Endothelial cell (in vitro differentiated cells): Measurements from ENCODE around the gene NRCAM. TPM values are rescaled to one million over a fixed set of nuclear protein-coding genes. Genes with fewer than 3 reads are reported as not detected.

Source experiments
- DNase-seq: peaks from one replicate; pipeline ENCODE4 v3.0.0; 2021; ENCODE audit warnings: low spot score
- H3K27ac Mint-ChIP-seq: one replicate; pipeline ENCODE4 v1.8.0; 2021; ENCODE audit warnings: mixed read lengths, inconsistent platforms; ENCODE audit not compliant: unreplicated experiment
- H3K27me3 Mint-ChIP-seq: one replicate; pipeline ENCODE4 v1.8.0; 2021; ENCODE audit warnings: mild to moderate bottlenecking, moderate library complexity, mixed read lengths, inconsistent platforms; ENCODE audit not compliant: unreplicated experiment
- H3K36me3 Mint-ChIP-seq: one replicate; pipeline ENCODE4 v1.8.0; 2021; ENCODE audit warnings: mild to moderate bottlenecking, low read depth, mixed read lengths, inconsistent platforms; ENCODE audit not compliant: unreplicated experiment
- H3K4me1 Mint-ChIP-seq: one replicate; pipeline ENCODE4 v1.8.0; 2021; ENCODE audit warnings: mild to moderate bottlenecking, mixed read lengths, inconsistent platforms; ENCODE audit not compliant: unreplicated experiment
- H3K4me3 Mint-ChIP-seq: one replicate; pipeline ENCODE4 v1.8.0; 2021; ENCODE audit warnings: mild to moderate bottlenecking, mixed read lengths, inconsistent platforms; ENCODE audit not compliant: unreplicated experiment
- H3K9me3 Mint-ChIP-seq: one replicate; pipeline ENCODE4 v1.8.0; 2021; ENCODE audit warnings: mixed read lengths, inconsistent platforms; ENCODE audit not compliant: unreplicated experiment
- total RNA-seq: library from RNA; stranded (reverse); fragmentation: NEBNext Ultra II Directional; extraction: Animal tissue kit (Norgen Biotek cat#: 25700); gene quantifications from one replicate; pipeline ENCODE4 v1.2.1, GENCODE V29; 2021; ENCODE audit not compliant: unreplicated experiment
- TF ChIP-seq, protein P1 (sequence below): fragments of 200-600 bp; sonication (generic); IDR thresholded peaks from one replicate; pipeline ENCODE4 v1.5.0; 2021; ENCODE audit warnings: antibody characterized with exemption; ENCODE audit not compliant: unreplicated experiment

The NRCAM gene
- total RNA-seq, 1 donor from 2014 or later, result 2.2 TPM

DNA sequence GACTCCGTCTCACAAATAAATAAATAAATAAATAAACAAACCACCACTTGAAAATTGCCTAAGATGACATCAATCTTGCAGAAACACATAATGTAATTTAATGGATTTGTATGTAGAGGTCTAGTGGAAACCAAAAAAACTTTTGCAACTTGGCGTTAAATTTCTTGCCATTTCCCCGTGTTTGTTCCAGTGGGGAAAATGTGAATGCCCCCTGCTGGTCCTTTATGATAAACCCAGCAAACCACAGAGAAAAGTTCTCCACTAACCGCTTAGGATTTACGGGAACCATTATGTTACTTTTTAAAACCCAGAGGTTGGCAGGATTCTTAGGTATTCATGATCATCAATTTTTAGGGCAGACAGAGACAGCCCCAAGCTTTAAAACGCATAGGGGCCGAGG lies 358.5 kb downstream of the NRCAM start:
- H3K36me3 Mint-ChIP-seq, result no peaks in the 10 kb centered on the region
- H3K27ac Mint-ChIP-seq, result no peak overlapping the region
- H3K4me1 Mint-ChIP-seq, result peaks cover 44% of the 10 kb centered on the region
- peaks cover 2% of the 10 kb centered on the region for H3K27me3 Mint-ChIP-seq
- TF ChIP-seq, protein P1, sequence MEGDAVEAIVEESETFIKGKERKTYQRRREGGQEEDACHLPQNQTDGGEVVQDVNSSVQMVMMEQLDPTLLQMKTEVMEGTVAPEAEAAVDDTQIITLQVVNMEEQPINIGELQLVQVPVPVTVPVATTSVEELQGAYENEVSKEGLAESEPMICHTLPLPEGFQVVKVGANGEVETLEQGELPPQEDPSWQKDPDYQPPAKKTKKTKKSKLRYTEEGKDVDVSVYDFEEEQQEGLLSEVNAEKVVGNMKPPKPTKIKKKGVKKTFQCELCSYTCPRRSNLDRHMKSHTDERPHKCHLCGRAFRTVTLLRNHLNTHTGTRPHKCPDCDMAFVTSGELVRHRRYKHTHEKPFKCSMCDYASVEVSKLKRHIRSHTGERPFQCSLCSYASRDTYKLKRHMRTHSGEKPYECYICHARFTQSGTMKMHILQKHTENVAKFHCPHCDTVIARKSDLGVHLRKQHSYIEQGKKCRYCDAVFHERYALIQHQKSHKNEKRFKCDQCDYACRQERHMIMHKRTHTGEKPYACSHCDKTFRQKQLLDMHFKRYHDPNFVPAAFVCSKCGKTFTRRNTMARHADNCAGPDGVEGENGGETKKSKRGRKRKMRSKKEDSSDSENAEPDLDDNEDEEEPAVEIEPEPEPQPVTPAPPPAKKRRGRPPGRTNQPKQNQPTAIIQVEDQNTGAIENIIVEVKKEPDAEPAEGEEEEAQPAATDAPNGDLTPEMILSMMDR, result peak; percentile 83
- DNase-seq, result peak; percentile 25
- H3K9me3 Mint-ChIP-seq, result no peaks in the 10 kb centered on the region
- no peak overlapping the region for H3K4me3 Mint-ChIP-seq

Other genes starting within 250 kb of the NRCAM start
- 15.6 TPM for gene PNPLA8, start 69.7 kb upstream of the NRCAM start, total RNA-seq
- gene THAP5, start 113.3 kb upstream of the NRCAM start, total RNA-seq, result 16.4 TPM
- 18.6 TPM for gene DNAJB9, start 113.4 kb upstream of the NRCAM start, total RNA-seq